Calu3 (cell line): Measurements from ENCODE around the gene NES. TPM values are rescaled to one million over a fixed set of nuclear protein-coding genes. Genes with fewer than 3 reads are reported as not detected.

Experiments used
- BruUV-seq: library from RNA; stranded (reverse); fragments of 400-500 nt; replicated peaks from 2 replicates; lab custom pipeline; 2021; lab: Mats Ljungman, UMichigan
- CTCF ChIA-PET: fragments of 300-600 bp; sonication (Branson Sonifier 250); formaldehyde crosslinking; loops from one replicate; lab custom pipeline; 2022; ENCODE audit warnings: antibody characterized with exemption; lab: Charles Lee
- DNase-seq: peaks from one replicate; pipeline ENCODE4 v3.0.0; 2022
- H3K27ac Mint-ChIP-seq: one replicate; pipeline ENCODE4 v1.8.0; 2022; ENCODE audit warnings: mixed read lengths; ENCODE audit not compliant: unreplicated experiment
- H3K27me3 Mint-ChIP-seq: one replicate; pipeline ENCODE4 v1.8.0; 2022; ENCODE audit warnings: mixed read lengths; ENCODE audit not compliant: unreplicated experiment
- H3K36me3 Mint-ChIP-seq: one replicate; pipeline ENCODE4 v1.8.0; 2022; ENCODE audit warnings: mild to moderate bottlenecking, moderate library complexity, mixed read lengths; ENCODE audit not compliant: insufficient read depth, unreplicated experiment
- H3K4me1 Mint-ChIP-seq: one replicate; pipeline ENCODE4 v1.8.0; 2022; ENCODE audit warnings: mild to moderate bottlenecking, low read depth, mixed read lengths; ENCODE audit not compliant: unreplicated experiment
- H3K4me3 Mint-ChIP-seq: one replicate; pipeline ENCODE4 v1.8.0; 2022; ENCODE audit warnings: mild to moderate bottlenecking, low read depth, moderate library complexity, mixed read lengths; ENCODE audit not compliant: unreplicated experiment
- H3K9me3 Mint-ChIP-seq: one replicate; pipeline ENCODE4 v1.8.0; 2022; ENCODE audit warnings: low read depth, mixed read lengths; ENCODE audit not compliant: unreplicated experiment
- intact Hi-C: fragments of 100-400 bp; cut with micrococcal nuclease; formaldehyde crosslinking; loops from one replicate; pipeline ENCODE4 v1.10.0; 2022; ENCODE audit not compliant: unreplicated experiment
- total RNA-seq: library from RNA; stranded (reverse); gene quantifications from 2 replicates; pipeline ENCODE4 v1.2.3, GENCODE V29; 2022
- TF ChIP-seq, protein P1 (sequence below): fragments of 200-600 bp; IDR thresholded peaks from one replicate; pipeline ENCODE4 v1.8.0; 2022; ENCODE audit warnings: antibody characterized with exemption; ENCODE audit not compliant: unreplicated experiment

The NES gene
- total RNA-seq, 1 experiment from 2014 or later: 7.4 TPM

- CTCF ChIA-PET: no interaction called here
Observed at GRCh38 chr1:156663178-156663577, 14.0 kb downstream of the NES start.

GRCh38 chr1:156662800-156663055, 14.5 kb downstream of the NES start:
- TF ChIP-seq, protein P1, sequence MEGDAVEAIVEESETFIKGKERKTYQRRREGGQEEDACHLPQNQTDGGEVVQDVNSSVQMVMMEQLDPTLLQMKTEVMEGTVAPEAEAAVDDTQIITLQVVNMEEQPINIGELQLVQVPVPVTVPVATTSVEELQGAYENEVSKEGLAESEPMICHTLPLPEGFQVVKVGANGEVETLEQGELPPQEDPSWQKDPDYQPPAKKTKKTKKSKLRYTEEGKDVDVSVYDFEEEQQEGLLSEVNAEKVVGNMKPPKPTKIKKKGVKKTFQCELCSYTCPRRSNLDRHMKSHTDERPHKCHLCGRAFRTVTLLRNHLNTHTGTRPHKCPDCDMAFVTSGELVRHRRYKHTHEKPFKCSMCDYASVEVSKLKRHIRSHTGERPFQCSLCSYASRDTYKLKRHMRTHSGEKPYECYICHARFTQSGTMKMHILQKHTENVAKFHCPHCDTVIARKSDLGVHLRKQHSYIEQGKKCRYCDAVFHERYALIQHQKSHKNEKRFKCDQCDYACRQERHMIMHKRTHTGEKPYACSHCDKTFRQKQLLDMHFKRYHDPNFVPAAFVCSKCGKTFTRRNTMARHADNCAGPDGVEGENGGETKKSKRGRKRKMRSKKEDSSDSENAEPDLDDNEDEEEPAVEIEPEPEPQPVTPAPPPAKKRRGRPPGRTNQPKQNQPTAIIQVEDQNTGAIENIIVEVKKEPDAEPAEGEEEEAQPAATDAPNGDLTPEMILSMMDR: no peak
- Mint-ChIP-seq H3K4me3 (no peak overlapping the region), H3K27me3 (no peaks in the 10 kb centered on the region), H3K4me1 (peaks cover 81% of the 10 kb centered on the region), H3K9me3 (no peaks in the 10 kb centered on the region), H3K36me3 (peaks cover 38% of the 10 kb centered on the region), H3K27ac (peak overlapping the region; percentile 2)
- CTCF ChIA-PET: interaction anchor here (3.7 kb wide), 1 partner anchor 14 kb away, joined by 45 read pairs; the partner anchor contains the start of gene NES
- BruUV-seq: no TSS peak
- no peak for DNase-seq
- intact Hi-C loops: no loop called here

More at GRCh38 chr1:156663178-156663577, 14.0 kb downstream of the NES start:
- H3K36me3 Mint-ChIP-seq: peaks cover 34% of the 10 kb centered on the region
- no peak for DNase-seq
- no peaks in the 10 kb centered on the region for H3K9me3 Mint-ChIP-seq
- H3K27ac Mint-ChIP-seq: peak overlapping the region; percentile 2
- H3K4me1 Mint-ChIP-seq: peaks cover 81% of the 10 kb centered on the region
- TF ChIP-seq, protein P1: no peak
- no TSS peak for BruUV-seq
- H3K4me3 Mint-ChIP-seq: no peak overlapping the region
- intact Hi-C loops: no loop called here
- no peaks in the 10 kb centered on the region for H3K27me3 Mint-ChIP-seq

DNA sequence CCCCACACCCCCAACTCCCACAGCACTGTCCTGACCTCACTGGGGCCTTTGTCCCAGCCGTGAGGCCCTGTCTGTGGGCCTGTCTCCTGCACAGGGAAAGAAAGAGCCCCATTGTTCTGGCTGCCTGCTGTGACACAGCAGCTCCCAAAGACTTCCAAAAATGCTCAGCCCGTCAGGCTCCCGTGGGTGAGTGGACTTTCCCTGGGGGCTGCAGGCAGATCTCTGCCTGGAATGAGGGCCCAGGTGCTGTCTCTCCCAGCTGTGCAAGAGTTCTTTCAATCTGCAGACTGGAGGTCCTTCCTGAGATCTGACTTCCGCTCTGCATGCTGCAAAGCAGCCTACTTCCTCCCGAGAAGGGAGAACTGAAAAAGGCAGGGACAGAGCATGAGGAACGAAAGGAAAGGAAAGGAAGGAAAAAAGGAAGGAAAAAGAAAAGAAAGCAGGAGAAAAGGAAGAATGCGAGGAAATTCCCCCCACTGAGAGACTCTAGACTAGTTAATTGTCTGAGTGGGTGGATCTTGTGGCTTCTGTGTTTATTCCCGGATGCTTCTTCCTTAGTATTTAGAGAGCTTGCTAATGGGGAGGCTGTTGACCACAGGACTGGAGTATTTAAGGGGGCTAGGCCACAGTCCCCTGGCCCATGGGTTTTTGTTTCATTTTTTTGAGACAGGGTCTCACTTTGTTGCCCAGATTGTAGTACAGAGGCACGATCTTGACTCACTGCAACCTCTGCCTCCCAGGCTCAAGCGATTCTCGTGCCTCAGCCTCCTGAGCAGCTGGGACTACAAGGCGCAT, 15.0 kb downstream of the NES start:
- CTCF ChIA-PET: interaction anchor here (1.0 to 3.7 kb wide), 7 partner anchors 13 to 66 kb away, joined by 3 to 45 read pairs (median 13); partner anchors contain the start of genes ISG20L2, METTL25B and NES
- BruUV-seq: no TSS peak
- peaks cover 86% of the 10 kb centered on the region for H3K4me1 Mint-ChIP-seq
- H3K4me3 Mint-ChIP-seq: peak overlapping the region; percentile 87
- peak overlapping the region; percentile 88 for H3K27ac Mint-ChIP-seq
- peak; percentile 67 for DNase-seq
- peaks cover 43% of the 10 kb centered on the region for H3K36me3 Mint-ChIP-seq
- no peaks in the 10 kb centered on the region for H3K9me3 Mint-ChIP-seq
- no peaks in the 10 kb centered on the region for H3K27me3 Mint-ChIP-seq
- TF ChIP-seq, protein P1: no peak
- intact Hi-C loops: no loop called here

DNA sequence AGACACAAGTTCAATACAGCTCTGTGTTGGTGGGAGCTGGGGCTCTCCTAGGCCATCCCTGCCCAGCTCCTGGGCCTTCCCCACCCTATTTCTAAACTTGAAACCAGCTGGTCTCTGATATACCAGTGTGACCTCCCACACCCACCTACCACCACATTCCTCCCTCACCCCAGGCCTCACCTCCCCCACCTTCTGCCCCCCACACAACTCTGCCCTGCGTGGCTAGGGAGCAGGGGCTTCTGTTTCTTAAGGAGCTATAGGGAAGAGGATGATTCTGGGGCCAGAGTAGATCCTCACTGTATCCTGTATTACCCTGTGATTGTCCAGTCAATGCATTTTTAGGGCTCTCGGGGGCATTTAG, 16.5 kb downstream of the NES start:
- TSS peak; percentile 88 for BruUV-seq
- TF ChIP-seq, protein P1: no peak
- Mint-ChIP-seq H3K4me3 (peak overlapping the region; percentile 87), H3K9me3 (no peaks in the 10 kb centered on the region), H3K27me3 (no peaks in the 10 kb centered on the region), H3K4me1 (peaks cover 77% of the 10 kb centered on the region), H3K36me3 (peaks cover 51% of the 10 kb centered on the region), H3K27ac (peak overlapping the region; percentile 88)
- CTCF ChIA-PET: interaction anchor here (0.5 to 3.7 kb wide), 20 partner anchors 8 to 199 kb away, joined by 3 to 45 read pairs (median 4); partner anchors contain the start of genes CRABP2, HAPLN2, MEF2D and METTL25B
- intact Hi-C loops: loop anchor here (1.0 kb wide), 1 partner anchor 18 kb away; no protein-coding TSS in a partner anchor
- no peak for DNase-seq
